Panc1 (cell line): ENCODE data around the gene ITPR2. TPM values are rescaled to one million over a fixed set of nuclear protein-coding genes. Genes with fewer than 3 reads are reported as not detected.

ENCODE experiments used
- ATAC-seq: fragments of 200-7000 bp; cut with Tn5 transposase; 2 replicates; pipeline ENCODE4 v1.9.1; 2020; ENCODE audit warnings: mild to moderate bottlenecking, moderate library complexity
- BruUV-seq: library from RNA; stranded (reverse); fragments of 400-500 nt; replicated peaks from 2 replicates; lab custom pipeline; 2021; lab: Mats Ljungman, UMichigan
- CTCF ChIA-PET: fragments of 300-600 bp; sonication (Branson Sonifier 250); formaldehyde crosslinking; loops from one replicate; lab custom pipeline; 2022; ENCODE audit warnings: antibody characterized with exemption; lab: Charles Lee
- POLR2A ChIA-PET: fragments of 300-600 bp; sonication (Branson Sonifier 250); formaldehyde crosslinking; loops from one replicate; lab custom pipeline; 2022; ENCODE audit warnings: antibody characterized with exemption; lab: Charles Lee
- DNase-seq: peaks from one replicate; pipeline ENCODE4 v3.0.0-alpha.2; 2010; ENCODE audit warnings: low read depth, low spot score
- H3K27ac ChIP-seq: 2 replicates; pipeline ENCODE4 v1.5.1; 2011; ENCODE audit warnings: mild to moderate bottlenecking, low read length, inconsistent platforms
- H3K27me3 ChIP-seq: fragments of 200-500 bp; sonication (Bioruptor generic); 2 replicates; pipeline ENCODE4 v1.6.0; 2014; ENCODE audit warnings: low read length, inconsistent platforms; ENCODE audit not compliant: control insufficient read depth, insufficient read depth
- H3K36me3 ChIP-seq: fragments of 200-500 bp; sonication (Bioruptor generic); 2 replicates; pipeline ENCODE4 v1.5.1; 2014; ENCODE audit warnings: inconsistent platforms, mild to moderate bottlenecking, low read length, moderate library complexity; ENCODE audit not compliant: control insufficient read depth, insufficient read depth
- H3K4me1 ChIP-seq: 2 replicates; pipeline ENCODE4 v1.5.1; 2011; ENCODE audit warnings: inconsistent platforms, mild to moderate bottlenecking, low read length, moderate library complexity; ENCODE audit not compliant: control insufficient read depth, insufficient read depth
- H3K4me3 ChIP-seq, 2 experiments: 2 replicates each; pipeline ENCODE4 v1.5.1; 2011 to 2012; ENCODE audit warnings: low read depth in 2 of 2, low read length in 2 of 2, mild to moderate bottlenecking in 2 of 2, inconsistent platforms in 1 of 2, moderate library complexity in 1 of 2
- H3K9me3 ChIP-seq: fragments of 200-500 bp; sonication (Bioruptor generic); 2 replicates; pipeline ENCODE4 v1.5.1; 2014; ENCODE audit warnings: low read depth, mild to moderate bottlenecking, inconsistent platforms, low read length, moderate library complexity; ENCODE audit not compliant: control insufficient read depth, insufficient read depth
- POLR2AphosphoS5 ChIP-seq: IDR thresholded peaks from 2 replicates; pipeline ENCODE4 v1.6.1; 2012; ENCODE audit warnings: mild to moderate bottlenecking, low read depth, low read length, moderate library complexity
- SIN3A ChIP-seq: IDR thresholded peaks from 2 replicates; pipeline ENCODE4 v1.6.1; 2012; ENCODE audit warnings: low read depth, mild to moderate bottlenecking, low read length, moderate library complexity, borderline replicate concordance; ENCODE audit not compliant: insufficient read depth
- TCF7L2 ChIP-seq: IDR thresholded peaks from 2 replicates; pipeline ENCODE4 v1.6.1; 2011; ENCODE audit warnings: mild to moderate bottlenecking, low read depth, low read length, inconsistent platforms
- in situ Hi-C: cut with HindIII; loops from 2 replicates; pipeline ENCODE4 v1.10.0; 2016; ENCODE audit warnings: low sequenced_read_pairs, low pct_unique_long_range_greater_than_20kb
- intact Hi-C: fragments of 100-400 bp; cut with micrococcal nuclease; formaldehyde crosslinking; loops from one replicate; pipeline ENCODE4 v1.10.0; 2022; ENCODE audit not compliant: unreplicated experiment
- total RNA-seq: library from RNA; stranded (reverse); gene quantifications from one replicate; pipeline ENCODE4 v1.2.1, GENCODE V29; 2021; ENCODE audit not compliant: unreplicated experiment
- TF ChIP-seq, protein P1 (sequence below): fragments of 450-650 bp; IDR thresholded peaks from 2 replicates; pipeline ENCODE4 v1.5.1; 2017; ENCODE audit warnings: mild to moderate bottlenecking
- TF ChIP-seq, protein P2 (sequence below), 2 experiments: IDR thresholded peaks; 2 replicates each; pipeline ENCODE4 v1.6.1; 2011 to 2012; ENCODE audit warnings: low read depth in 2 of 2, control low read depth in 1 of 2, low read length in 1 of 2, mild to moderate bottlenecking in 1 of 2, moderate library complexity in 1 of 2; ENCODE audit not compliant: insufficient read depth in 1 of 2

ITPR2 gene
- total RNA-seq, 1 experiment from 2014 or later: 41.8 TPM

DNA sequence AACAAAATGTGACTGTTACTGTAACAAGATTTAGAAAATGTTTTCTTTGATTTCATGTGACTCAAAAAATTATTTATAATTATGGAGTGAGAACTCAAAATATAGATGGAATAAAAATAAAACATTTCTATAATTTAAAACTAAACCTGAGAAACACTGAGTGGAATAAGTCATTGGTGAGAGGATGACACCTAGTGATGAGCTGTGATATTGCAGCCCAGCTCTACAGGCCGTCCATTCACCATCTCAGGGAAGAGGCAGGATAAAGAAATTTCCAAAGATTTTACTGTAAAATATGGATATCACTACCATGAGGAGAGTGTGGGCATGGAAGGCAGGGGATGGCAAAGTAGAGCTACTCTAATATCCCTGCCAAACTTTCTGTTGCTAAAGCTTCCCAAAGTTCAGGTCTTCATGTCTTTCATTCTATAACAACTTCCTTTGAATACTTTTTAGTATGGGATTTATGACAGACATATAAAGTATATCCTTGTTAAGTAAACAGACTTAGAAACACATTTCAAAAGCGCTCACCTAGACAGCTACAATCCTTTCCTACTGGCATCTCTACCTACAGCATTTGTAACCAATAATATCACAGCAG is 308.0 kb downstream of the ITPR2 start:
- no peak for TF ChIP-seq SIN3A
- TF ChIP-seq, protein P1, sequence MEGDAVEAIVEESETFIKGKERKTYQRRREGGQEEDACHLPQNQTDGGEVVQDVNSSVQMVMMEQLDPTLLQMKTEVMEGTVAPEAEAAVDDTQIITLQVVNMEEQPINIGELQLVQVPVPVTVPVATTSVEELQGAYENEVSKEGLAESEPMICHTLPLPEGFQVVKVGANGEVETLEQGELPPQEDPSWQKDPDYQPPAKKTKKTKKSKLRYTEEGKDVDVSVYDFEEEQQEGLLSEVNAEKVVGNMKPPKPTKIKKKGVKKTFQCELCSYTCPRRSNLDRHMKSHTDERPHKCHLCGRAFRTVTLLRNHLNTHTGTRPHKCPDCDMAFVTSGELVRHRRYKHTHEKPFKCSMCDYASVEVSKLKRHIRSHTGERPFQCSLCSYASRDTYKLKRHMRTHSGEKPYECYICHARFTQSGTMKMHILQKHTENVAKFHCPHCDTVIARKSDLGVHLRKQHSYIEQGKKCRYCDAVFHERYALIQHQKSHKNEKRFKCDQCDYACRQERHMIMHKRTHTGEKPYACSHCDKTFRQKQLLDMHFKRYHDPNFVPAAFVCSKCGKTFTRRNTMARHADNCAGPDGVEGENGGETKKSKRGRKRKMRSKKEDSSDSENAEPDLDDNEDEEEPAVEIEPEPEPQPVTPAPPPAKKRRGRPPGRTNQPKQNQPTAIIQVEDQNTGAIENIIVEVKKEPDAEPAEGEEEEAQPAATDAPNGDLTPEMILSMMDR: peak; percentile 85
- TF ChIP-seq, protein P2, sequence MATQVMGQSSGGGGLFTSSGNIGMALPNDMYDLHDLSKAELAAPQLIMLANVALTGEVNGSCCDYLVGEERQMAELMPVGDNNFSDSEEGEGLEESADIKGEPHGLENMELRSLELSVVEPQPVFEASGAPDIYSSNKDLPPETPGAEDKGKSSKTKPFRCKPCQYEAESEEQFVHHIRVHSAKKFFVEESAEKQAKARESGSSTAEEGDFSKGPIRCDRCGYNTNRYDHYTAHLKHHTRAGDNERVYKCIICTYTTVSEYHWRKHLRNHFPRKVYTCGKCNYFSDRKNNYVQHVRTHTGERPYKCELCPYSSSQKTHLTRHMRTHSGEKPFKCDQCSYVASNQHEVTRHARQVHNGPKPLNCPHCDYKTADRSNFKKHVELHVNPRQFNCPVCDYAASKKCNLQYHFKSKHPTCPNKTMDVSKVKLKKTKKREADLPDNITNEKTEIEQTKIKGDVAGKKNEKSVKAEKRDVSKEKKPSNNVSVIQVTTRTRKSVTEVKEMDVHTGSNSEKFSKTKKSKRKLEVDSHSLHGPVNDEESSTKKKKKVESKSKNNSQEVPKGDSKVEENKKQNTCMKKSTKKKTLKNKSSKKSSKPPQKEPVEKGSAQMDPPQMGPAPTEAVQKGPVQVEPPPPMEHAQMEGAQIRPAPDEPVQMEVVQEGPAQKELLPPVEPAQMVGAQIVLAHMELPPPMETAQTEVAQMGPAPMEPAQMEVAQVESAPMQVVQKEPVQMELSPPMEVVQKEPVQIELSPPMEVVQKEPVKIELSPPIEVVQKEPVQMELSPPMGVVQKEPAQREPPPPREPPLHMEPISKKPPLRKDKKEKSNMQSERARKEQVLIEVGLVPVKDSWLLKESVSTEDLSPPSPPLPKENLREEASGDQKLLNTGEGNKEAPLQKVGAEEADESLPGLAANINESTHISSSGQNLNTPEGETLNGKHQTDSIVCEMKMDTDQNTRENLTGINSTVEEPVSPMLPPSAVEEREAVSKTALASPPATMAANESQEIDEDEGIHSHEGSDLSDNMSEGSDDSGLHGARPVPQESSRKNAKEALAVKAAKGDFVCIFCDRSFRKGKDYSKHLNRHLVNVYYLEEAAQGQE (IDR thresholded peaks at IDR 0.05; ENCODE audit: insufficient read depth in 1 of 2, low read depth in 2 of 2, low read length in 1 of 2): no peak
- no peak for TF ChIP-seq POLR2AphosphoS5
- TF ChIP-seq TCF7L2: no peak
- DNase-seq (peak; percentile 33), ATAC-seq (no peak)
- in situ Hi-C loops (no loop called here), intact Hi-C loops (loop anchor here (5.0 kb wide), 1 partner anchor 403 kb away; no protein-coding TSS in a partner anchor)
- H3K27ac ChIP-seq: no peak overlapping the region
- peaks cover 7% of the 10 kb centered on the region for H3K4me1 ChIP-seq
- no peak overlapping the region for H3K4me3 ChIP-seq
- no peaks in the 10 kb centered on the region for H3K27me3 ChIP-seq
- POLR2A ChIA-PET: no interaction called here
- CTCF ChIA-PET: no interaction called here
- peaks cover 9% of the 10 kb centered on the region; the same call in 1 of the 2 replicates for H3K9me3 ChIP-seq
- no peaks in the 10 kb centered on the region for H3K36me3 ChIP-seq
- BruUV-seq: no TSS peak

DNA sequence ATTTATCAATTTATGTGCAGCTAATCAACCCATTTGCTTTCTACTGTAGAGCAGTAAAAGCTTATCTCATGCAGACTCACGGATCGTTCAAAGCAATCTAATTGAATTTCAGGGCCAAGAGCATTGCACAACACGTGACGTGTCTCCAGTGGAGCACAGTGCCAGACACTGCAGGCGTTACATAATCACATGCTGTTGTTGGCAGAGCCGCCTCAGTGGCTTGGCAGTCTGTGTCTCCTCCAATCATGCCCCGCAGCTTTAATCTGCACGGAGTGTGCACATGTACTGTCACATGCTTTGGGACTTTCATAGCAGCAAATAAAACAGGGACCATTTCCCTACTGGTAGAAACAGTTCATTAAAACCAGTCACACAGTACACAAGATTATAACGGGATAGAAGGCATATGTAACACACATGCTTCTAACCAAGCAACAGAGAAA is 309.3 kb downstream of the ITPR2 start:
- Histone ChIP-seq H3K36me3 (no peaks in the 10 kb centered on the region), H3K4me1 (peaks cover 7% of the 10 kb centered on the region), H3K4me3 (no peak overlapping the region), H3K27me3 (no peaks in the 10 kb centered on the region), H3K9me3 (peaks cover 12% of the 10 kb centered on the region; the same call in 1 of the 2 replicates), H3K27ac (peak overlapping the region; percentile 51)
- ATAC-seq (peak; percentile 56), DNase-seq (no peak)
- TF ChIP-seq, protein P1: no peak
- POLR2A ChIA-PET: no interaction called here
- CTCF ChIA-PET: interaction anchor here (0.5 kb wide), 1 partner anchor 402 kb away, joined by 16 read pairs; no protein-coding TSS in a partner anchor
- intact Hi-C loops (loop anchor here (5.0 kb wide), 1 partner anchor 401 kb away; no protein-coding TSS in a partner anchor), in situ Hi-C loops (no loop called here)
- no TSS peak for BruUV-seq
